A673 (cell line): ENCODE results near the gene SLC31A1. TPM values are rescaled to one million over a fixed set of nuclear protein-coding genes. Genes with fewer than 3 reads are reported as not detected.

Source experiments
- BruUV-seq: library from RNA; stranded (reverse); fragments of 400-500 nt; replicated peaks from 2 replicates; lab custom pipeline; 2021; lab: Mats Ljungman, UMichigan
- CTCF ChIA-PET: fragments of 300-600 bp; sonication (Branson Sonifier 250); formaldehyde crosslinking; loops from one replicate; lab custom pipeline; 2022; ENCODE audit warnings: antibody characterized with exemption; lab: Charles Lee
- POLR2A ChIA-PET: fragments of 300-600 bp; sonication (Branson Sonifier 250); formaldehyde crosslinking; loops from one replicate; lab custom pipeline; 2022; ENCODE audit warnings: antibody characterized with exemption; ENCODE audit not compliant: low non-redundant PET; lab: Charles Lee
- DNase-seq: peaks from one replicate; pipeline ENCODE4 v3.0.0-alpha.2; 2015; ENCODE audit warnings: low spot score
- H3K27ac ChIP-seq: fragments of 200-600 bp; sonication (generic); 2 replicates; pipeline ENCODE4 v1.5.1; 2016; ENCODE audit warnings: mixed run types, low read depth, mild to moderate bottlenecking, mixed read lengths, antibody characterized with exemption, low read length; ENCODE audit not compliant: poor library complexity, severe bottlenecking
- H3K27me3 ChIP-seq: fragments of 200-600 bp; sonication (generic); replicated peaks from 2 replicates; pipeline ENCODE4 v1.6.1; 2017; ENCODE audit warnings: mixed run types, low read depth, mild to moderate bottlenecking, mixed read lengths, antibody characterized with exemption, low read length; ENCODE audit not compliant: insufficient read depth, poor library complexity
- H3K36me3 ChIP-seq: fragments of 200-600 bp; sonication (generic); 2 replicates; pipeline ENCODE4 v1.6.1; 2016; ENCODE audit warnings: mixed run types, mild to moderate bottlenecking, mixed read lengths, antibody characterized with exemption, low read length; ENCODE audit not compliant: insufficient read depth, poor library complexity, severe bottlenecking
- H3K4me1 ChIP-seq: fragments of 200-600 bp; sonication (generic); 2 replicates; pipeline ENCODE4 v1.6.1; 2017; ENCODE audit warnings: mixed run types, mild to moderate bottlenecking, mixed read lengths, antibody characterized with exemption, low read length; ENCODE audit not compliant: insufficient read depth, poor library complexity, severe bottlenecking
- H3K4me3 ChIP-seq: fragments of 200-600 bp; sonication (generic); 2 replicates; pipeline ENCODE4 v1.5.1; 2016; ENCODE audit warnings: low read depth, mixed run types, mild to moderate bottlenecking, mixed read lengths, low read length; ENCODE audit not compliant: poor library complexity, severe bottlenecking
- H3K9me3 ChIP-seq: fragments of 200-600 bp; sonication (generic); 2 replicates; pipeline ENCODE4 v1.6.1; 2016; ENCODE audit warnings: mixed run types, low read depth, mild to moderate bottlenecking, mixed read lengths, antibody characterized with exemption, low read length; ENCODE audit not compliant: poor library complexity, severe bottlenecking
- EZH2 ChIP-seq: fragments of 200-600 bp; sonication (generic); IDR thresholded peaks from 2 replicates; pipeline ENCODE4 v1.6.1; 2017; ENCODE audit warnings: borderline replicate concordance, low read depth, mild to moderate bottlenecking, mixed read lengths, antibody characterized with exemption, low read length; ENCODE audit not compliant: poor library complexity, severe bottlenecking
- intact Hi-C: fragments of 100-400 bp; cut with micrococcal nuclease; formaldehyde crosslinking; loops from one replicate; pipeline ENCODE4 v1.10.0; 2022; ENCODE audit not compliant: unreplicated experiment
- total RNA-seq: library from RNA; stranded (reverse); gene quantifications from 2 replicates; pipeline ENCODE4 v1.2.3, GENCODE V29; 2021
- TF ChIP-seq, protein P1 (sequence below): fragments of 300-800, 200-600 bp; sonication (generic); conservative IDR thresholded peaks from 2 replicates; pipeline ENCODE4 v1.5.1; 2017; ENCODE audit warnings: low read depth, mild to moderate bottlenecking, antibody characterized with exemption, low read length, moderate library complexity, mixed read lengths

SLC31A1 gene
- total RNA-seq, 1 experiment from 2014 or later = 32.7 TPM

DNA sequence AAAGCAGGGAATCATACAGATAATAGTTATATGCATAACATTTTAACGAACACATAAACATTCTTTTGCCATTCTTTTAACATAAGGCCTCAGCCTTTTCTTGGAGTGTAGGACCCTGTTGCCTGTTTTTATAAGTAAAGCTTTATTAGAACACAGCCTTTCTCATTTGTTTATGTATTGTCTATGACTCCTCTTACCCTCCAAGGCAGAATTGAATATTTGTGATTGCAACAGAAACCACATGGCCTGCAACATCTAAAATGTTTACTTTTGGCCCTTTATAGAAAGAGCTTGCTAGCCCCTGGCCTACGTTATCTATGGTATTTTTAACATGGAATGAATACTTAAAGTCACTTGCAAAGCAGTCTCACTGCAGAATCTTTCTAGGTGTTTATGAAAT, 2.6 kb downstream of the SLC31A1 start:
- intact Hi-C loops = no loop called here

DNA sequence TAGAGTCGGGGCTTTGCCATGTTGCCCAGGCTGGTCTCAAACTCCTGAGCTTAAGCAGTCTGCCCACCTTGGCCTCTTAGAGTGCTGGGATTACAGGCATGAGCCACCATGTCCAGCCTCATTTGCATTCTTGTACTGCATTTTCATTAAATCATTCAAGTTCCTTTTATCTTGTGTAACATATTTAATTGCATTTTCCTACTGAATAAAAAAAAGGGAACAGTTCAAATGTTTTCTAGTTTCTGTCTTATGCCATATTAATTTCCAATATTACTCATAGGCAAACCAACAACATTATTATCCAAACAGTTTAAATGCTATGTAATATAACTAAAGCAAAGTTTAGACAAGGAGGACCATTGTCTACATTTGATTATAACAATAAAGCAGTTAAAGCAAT, 6.1 kb downstream of the SLC31A1 start:
- no TSS peak for BruUV-seq
- Histone ChIP-seq H3K4me1 (peaks cover 11% of the 10 kb centered on the region), H3K27ac (no peak overlapping the region), H3K4me3 (no peak overlapping the region), H3K27me3 (no peaks in the 10 kb centered on the region), H3K9me3 (no peaks in the 10 kb centered on the region), H3K36me3 (peaks cover 4% of the 10 kb centered on the region)
- no peak for DNase-seq
- CTCF ChIA-PET = no interaction called here
- POLR2A ChIA-PET = no interaction called here
- TF ChIP-seq EZH2 = no peak
- TF ChIP-seq, protein P1, sequence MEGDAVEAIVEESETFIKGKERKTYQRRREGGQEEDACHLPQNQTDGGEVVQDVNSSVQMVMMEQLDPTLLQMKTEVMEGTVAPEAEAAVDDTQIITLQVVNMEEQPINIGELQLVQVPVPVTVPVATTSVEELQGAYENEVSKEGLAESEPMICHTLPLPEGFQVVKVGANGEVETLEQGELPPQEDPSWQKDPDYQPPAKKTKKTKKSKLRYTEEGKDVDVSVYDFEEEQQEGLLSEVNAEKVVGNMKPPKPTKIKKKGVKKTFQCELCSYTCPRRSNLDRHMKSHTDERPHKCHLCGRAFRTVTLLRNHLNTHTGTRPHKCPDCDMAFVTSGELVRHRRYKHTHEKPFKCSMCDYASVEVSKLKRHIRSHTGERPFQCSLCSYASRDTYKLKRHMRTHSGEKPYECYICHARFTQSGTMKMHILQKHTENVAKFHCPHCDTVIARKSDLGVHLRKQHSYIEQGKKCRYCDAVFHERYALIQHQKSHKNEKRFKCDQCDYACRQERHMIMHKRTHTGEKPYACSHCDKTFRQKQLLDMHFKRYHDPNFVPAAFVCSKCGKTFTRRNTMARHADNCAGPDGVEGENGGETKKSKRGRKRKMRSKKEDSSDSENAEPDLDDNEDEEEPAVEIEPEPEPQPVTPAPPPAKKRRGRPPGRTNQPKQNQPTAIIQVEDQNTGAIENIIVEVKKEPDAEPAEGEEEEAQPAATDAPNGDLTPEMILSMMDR = no peak
- intact Hi-C loops = no loop called here

More for the DNA sequence above, 2.6 kb downstream of the SLC31A1 start:
- POLR2A ChIA-PET = no interaction called here
- no peak overlapping the region for H3K27ac ChIP-seq
- no peaks in the 10 kb centered on the region for H3K9me3 ChIP-seq
- no peak overlapping the region for H3K4me3 ChIP-seq
- CTCF ChIA-PET = no interaction called here
- H3K27me3 ChIP-seq = no peaks in the 10 kb centered on the region
- peaks cover 4% of the 10 kb centered on the region for H3K36me3 ChIP-seq
- no peak for TF ChIP-seq EZH2
- TF ChIP-seq, protein P1 = no peak
- peaks cover 18% of the 10 kb centered on the region for H3K4me1 ChIP-seq
- DNase-seq = no peak
- BruUV-seq = no TSS peak

DNA sequence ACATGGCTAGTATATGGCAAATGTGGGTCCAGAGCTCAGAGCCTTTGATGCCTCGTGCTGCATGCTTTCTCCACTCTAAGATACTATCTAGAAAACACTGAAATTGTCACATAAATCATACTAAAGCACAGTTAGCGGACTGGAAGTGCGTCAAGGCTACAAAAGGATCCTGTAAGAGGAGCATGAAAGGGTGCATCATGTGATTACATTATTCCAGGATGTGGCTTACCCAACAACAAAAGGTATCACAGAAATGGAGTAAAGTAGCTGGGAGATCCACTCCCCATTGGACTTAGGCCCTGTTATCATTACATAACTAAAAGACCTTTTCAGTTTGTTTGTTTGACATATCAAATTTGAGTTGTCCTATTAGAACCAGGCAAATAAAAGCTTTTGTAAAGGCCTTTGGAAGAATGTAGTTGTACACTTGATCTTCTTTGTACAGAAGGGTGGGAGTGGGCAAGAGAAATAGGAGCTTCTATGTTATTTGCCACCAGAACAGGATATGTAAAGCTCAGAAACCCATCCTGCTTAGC, 6.9 kb downstream of the SLC31A1 start:
- ChIA-PET POLR2A (no interaction called here), CTCF (no interaction called here)
- H3K4me1 ChIP-seq = peaks cover 9% of the 10 kb centered on the region
- H3K9me3 ChIP-seq = no peaks in the 10 kb centered on the region
- no peak for DNase-seq
- no peak overlapping the region for H3K27ac ChIP-seq
- no peak overlapping the region for H3K4me3 ChIP-seq
- no peaks in the 10 kb centered on the region for H3K27me3 ChIP-seq
- BruUV-seq = no TSS peak
- intact Hi-C loops = no loop called here
- TF ChIP-seq, protein P1 = no peak
- no peak for TF ChIP-seq EZH2
- peaks cover 4% of the 10 kb centered on the region for H3K36me3 ChIP-seq
